GM18511 (cell line): Measurements from ENCODE around the gene SELENOI.

Experiments
- ATAC-seq: cut with Tn5 transposase; IDR thresholded peaks from one replicate; pipeline ENCODE4 v1.9.1; 2021; ENCODE audit warnings: mild to moderate bottlenecking, moderate library complexity; ENCODE audit not compliant: unreplicated experiment

The SELENOI gene

GRCh38 chr2:26444236-26444635 lies 98.3 kb downstream of the SELENOI start:
- no peak for ATAC-seq
